Measurements from ENCODE around the gene NEK1.

NEK1 gene

GRCh38 chr4:169359961-169360360 lies 252.4 kb downstream of the NEK1 start:
- no peak for DNase-seq

DNA sequence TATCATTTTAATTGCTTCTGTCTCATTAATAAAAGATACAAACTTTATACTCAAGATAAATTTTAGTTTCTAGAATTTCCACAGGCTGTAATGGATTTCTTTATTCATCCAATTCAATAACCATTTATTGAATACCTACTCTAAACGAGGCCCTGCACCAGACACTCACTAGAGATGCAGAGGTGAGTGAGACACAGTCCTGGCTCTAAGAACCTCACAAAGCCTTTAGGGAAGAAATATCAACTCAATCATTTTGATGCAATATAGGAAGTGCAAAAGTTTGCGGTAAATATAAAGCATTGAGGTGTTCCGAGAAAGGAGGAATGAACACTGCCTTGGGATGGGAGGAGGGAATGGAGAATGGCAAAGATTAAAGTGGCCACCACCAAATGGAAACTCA lies 260.0 kb downstream of the NEK1 start:
- no peak for DNase-seq

- no peak for DNase-seq
Observed at GRCh38 chr4:169351872-169352271, 260.5 kb downstream of the NEK1 start.

GRCh38 chr4:169348541-169348940 lies 263.8 kb downstream of the NEK1 start:
- no peak for DNase-seq

- DNase-seq, result no peak
Observed at GRCh38 chr4:169346840-169347239, 265.5 kb downstream of the NEK1 start.

DNA sequence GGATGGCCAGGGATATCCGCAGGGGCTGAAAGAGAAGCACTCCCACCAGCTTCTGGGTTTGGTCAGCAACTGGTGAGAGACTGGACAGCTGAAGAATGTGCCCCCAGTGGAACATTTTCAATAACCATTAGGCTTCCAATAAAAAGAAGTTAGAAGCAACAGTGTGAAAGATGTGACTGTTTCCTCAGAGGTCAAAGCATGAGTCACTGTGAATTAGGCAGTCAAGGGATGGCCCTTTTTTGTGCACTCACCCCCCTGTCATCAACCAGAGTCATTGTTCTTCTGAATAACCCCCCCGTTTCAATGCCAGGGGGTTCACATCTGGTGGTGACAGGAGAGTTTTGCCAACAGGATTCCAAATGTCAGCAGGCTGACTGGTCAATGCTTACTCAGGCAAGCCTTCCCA lies 267.1 kb downstream of the NEK1 start:
- no peak for DNase-seq

Measured in stimulated activated CD4-positive, alpha-beta T cell treated with anti-CD3 and anti-CD28 coated beads, Interleukin-1b, Interleukin-23, amount 100 ng/mL, for 48 hours (primary cell).